HepG2 (cell line): Measurements from ENCODE around the gene HMCN2. TPM values are rescaled to one million over a fixed set of nuclear protein-coding genes. Genes with fewer than 3 reads are reported as not detected.
"Not testable (repeated sequence)": the region's sequence is repeated elsewhere in the genome, so short reads cannot be mapped to it uniquely, and the experiment has no call there.

Experiments used
- ATAC-seq: fragments of 200-7000 bp; cut with Tn5 transposase; 3 replicates; pipeline ENCODE4 v1.9.1; 2020; ENCODE audit warnings: mild to moderate bottlenecking, moderate library complexity
- BruUV-seq: library from RNA; stranded (reverse); fragments of 400-500 nt; replicated peaks from 2 replicates; lab custom pipeline; 2021; lab: Mats Ljungman, UMichigan
- CTCF ChIA-PET: fragments of 300-600 bp; formaldehyde crosslinking; extraction: SDS; loops from one replicate; lab custom pipeline; 2021; ENCODE audit warnings: low total read pairs, inconsistent platforms, low intra/inter-chr PET ratio; lab: Yijun Ruan, JAX
- POLR2A ChIA-PET: fragments of 350-600 bp; sonication (Branson Sonifier 250); formaldehyde crosslinking; loops from one replicate; lab custom pipeline; 2020; ENCODE audit warnings: antibody characterized with exemption, inconsistent platforms; lab: Yijun Ruan, JAX
- DNase-seq: peaks from one replicate; pipeline ENCODE4 v3.0.0-alpha.2; 2015; ENCODE audit warnings: low spot score
- FAIRE-seq: peaks from 3 replicates; lab custom pipeline; 2011; peaks lifted over from hg19 to GRCh38; lab: Jason Lieb, UNC
- H2AFZ ChIP-seq: one replicate; pipeline ENCODE4 v1.6.1; 2011; ENCODE audit warnings: low read length, inconsistent platforms
- H3K27ac ChIP-seq: fragments of 300-600 bp; 3 replicates; pipeline ENCODE4 v1.8.0; 2011; ENCODE audit warnings: mixed run types, mild to moderate bottlenecking, mixed read lengths, low read length, inconsistent platforms; ENCODE audit not compliant: insufficient read depth; ENCODE audit errors: extremely low read length
- H3K27me3 ChIP-seq, 2 experiments: fragments of 200-600 bp in 1 of 2; 2 replicates in 1 of 2; 3 replicates in 1 of 2; pipeline versions ENCODE4 v1.6.0 to v1.8.0; 2011; ENCODE audit warnings: low read length in 2 of 2, mild to moderate bottlenecking in 2 of 2, moderate library complexity in 2 of 2, inconsistent platforms in 1 of 2; ENCODE audit not compliant: insufficient read depth in 2 of 2, control insufficient read depth in 1 of 2
- H3K36me3 ChIP-seq, 2 experiments: fragments of 200-600 bp in 1 of 2; replicated peaks in 1 of 2; 2 replicates in 1 of 2; 3 replicates in 1 of 2; pipeline versions ENCODE4 v1.5.1 to v1.8.0; 2011; ENCODE audit warnings: low read length in 2 of 2, inconsistent platforms in 1 of 2; ENCODE audit not compliant: insufficient read depth in 2 of 2, control insufficient read depth in 1 of 2
- H3K4me1 ChIP-seq: 2 replicates; pipeline ENCODE4 v1.5.1; 2012; ENCODE audit warnings: low read length, inconsistent platforms; ENCODE audit not compliant: insufficient read depth
- H3K4me2 ChIP-seq: 2 replicates; pipeline ENCODE4 v1.6.0; 2011; ENCODE audit warnings: low read depth, low read length, inconsistent platforms
- H3K4me3 ChIP-seq, 3 experiments: fragments of 200-600 bp in 1 of 3; sonication (generic), shearing (Covaris generic) in 1 of 3; replicated peaks in 1 of 3; 2 replicates each; pipeline ENCODE4 v1.5.1; 2011 to 2016; ENCODE audit warnings: low read length in 3 of 3, inconsistent platforms in 2 of 3, low read depth in 2 of 3, mild to moderate bottlenecking in 2 of 3, control low read depth in 1 of 3, mixed read lengths in 1 of 3; ENCODE audit not compliant: insufficient read depth in 1 of 3
- H3K79me2 ChIP-seq: one replicate; pipeline ENCODE4 v1.6.1; 2011; ENCODE audit warnings: low read length, inconsistent platforms; ENCODE audit not compliant: insufficient read depth
- H3K9ac ChIP-seq: 2 replicates; pipeline ENCODE4 v1.6.0; 2011; ENCODE audit warnings: mild to moderate bottlenecking, low read depth, low read length, inconsistent platforms; ENCODE audit not compliant: insufficient read depth
- H3K9me3 ChIP-seq: 2 replicates; pipeline ENCODE4 v1.5.1; 2012; ENCODE audit warnings: mild to moderate bottlenecking, low read length
- H4K20me1 ChIP-seq: 2 replicates; pipeline ENCODE4 v1.6.0; 2011; ENCODE audit warnings: inconsistent platforms, mild to moderate bottlenecking, low read length, moderate library complexity; ENCODE audit not compliant: insufficient read depth
- HMG20B ChIP-seq: conservative IDR thresholded peaks from 2 replicates; pipeline ENCODE4 v1.6.1; 2016; ENCODE audit warnings: missing genetic modification reagents, missing compliant biosample characterization
- JARID2 ChIP-seq: sonication (generic); formaldehyde crosslinking; IDR thresholded peaks from 2 replicates; pipeline ENCODE4 v1.8.1; 2023; ENCODE audit warnings: missing genetic modification reagents, inconsistent platforms; ENCODE audit not compliant: insufficient replicate concordance
- ZNF121 ChIP-seq: sonication (generic); formaldehyde crosslinking; IDR thresholded peaks from 2 replicates; pipeline ENCODE4 v1.5.0; 2020; ENCODE audit warnings: mild to moderate bottlenecking, missing genetic modification reagents
- ZNF629 ChIP-seq: sonication (generic); formaldehyde crosslinking; conservative IDR thresholded peaks from 2 replicates; pipeline ENCODE4 v1.5.0; 2020; ENCODE audit warnings: missing genetic modification reagents
- ZNF768 ChIP-seq: sonication (generic); formaldehyde crosslinking; IDR thresholded peaks from 2 replicates; pipeline ENCODE4 v1.4.0; 2020; ENCODE audit warnings: missing genetic modification reagents
- WGBS: methylation state at CpG from one replicate; pipeline ENCODE4 v1.1.6; 2017; ENCODE audit warnings: low lambda C conversion rate; 5-methylcytosine and 5-hydroxymethylcytosine counted together
- in situ Hi-C: cut with HindIII; loops from 2 replicates; pipeline ENCODE4 v1.10.0; 2017; ENCODE audit warnings: low pct_unique_long_range_greater_than_20kb; ENCODE audit not compliant: extremely low pct_ligation_motif_present
- intact Hi-C: fragments of 100-400 bp; cut with micrococcal nuclease; formaldehyde crosslinking; loops from one replicate; pipeline ENCODE4 v1.10.0; 2022; ENCODE audit not compliant: unreplicated experiment
- polyA plus RNA-seq, 8 experiments: library from polyadenylated mRNA; depleted of rRNA in 3 of 8; stranded (reverse) in 7 of 8; unstranded in 1 of 8; fragments of >200 nt; fragmentation: Illumina TruSeq in 4 of 8; extraction: Trizol in 4 of 8; gene quantifications; 2 replicates each; pipeline versions ENCODE4 v1.2.1 to v1.2.3, GENCODE V29; 2011 to 2016; ENCODE audit warnings: low read depth in 4 of 8, missing spikeins in 1 of 8, mixed read lengths in 1 of 8; ENCODE audit not compliant: insufficient read depth in 1 of 8
- total RNA-seq, 5 experiments: library from RNA; depleted of rRNA; stranded (reverse); fragments of >200 nt; fragmentation: Illumina TruSeq; extraction: Trizol; gene quantifications; 2 replicates each; pipeline ENCODE4 v1.2.3, GENCODE V29; 2016; ENCODE audit warnings: low read depth in 1 of 5

HMCN2 gene
- total and polyA plus RNA-seq, 2 of the 13 experiments (the other 11 are each of a cell fraction or from before 2014, with no cell fraction given) = 0.09 TPM; not detected in 1

- H3K4me2 ChIP-seq, H3K4me3 ChIP-seq, H3K9ac ChIP-seq, FAIRE-seq, H2AFZ ChIP-seq, H3K27me3 ChIP-seq, in situ Hi-C loops, H3K9me3 ChIP-seq, ATAC-seq, H4K20me1 ChIP-seq, CTCF ChIA-PET, intact Hi-C loops, H3K27ac ChIP-seq, H3K4me1 ChIP-seq, DNase-seq, BruUV-seq, H3K79me2 ChIP-seq, H3K36me3 ChIP-seq, POLR2A ChIA-PET: not testable (repeated sequence)
- 44% methylated on average over 8 of the region's 8 CpGs for WGBS
- 0 out of 2 replicates have a peak, but pooled peaks have one; percentile 28 for TF ChIP-seq ZNF121 (CRISPR knock-in tag)
Measured at GRCh38 chr9:130338891-130339290, 73.3 kb downstream of the HMCN2 start.

- no peak overlapping the region for H3K27ac ChIP-seq
- H3K4me1 ChIP-seq = no peaks in the 10 kb centered on the region
- TF ChIP-seq JARID2 (CRISPR knock-in tag) (no peak), ZNF768 (CRISPR knock-in tag) (peak; percentile 94), HMG20B (no peak), ZNF629 (CRISPR knock-in tag) (peak; percentile 61; the same call in 1 of the 2 replicates)
- WGBS = 13% methylated on average over 3 of the region's 4 CpGs
- ChIA-PET CTCF (no interaction called here), POLR2A (no interaction called here)
- in situ Hi-C loops (no loop called here), intact Hi-C loops (no loop called here)
- H3K9ac ChIP-seq = no peak overlapping the region
- H3K79me2 ChIP-seq = no peaks in the 10 kb centered on the region
- no peak overlapping the region for H2AFZ ChIP-seq
- FAIRE-seq = no peak
- DNase-seq = no peak
- no peak overlapping the region for H3K4me2 ChIP-seq
- no TSS peak for BruUV-seq
- H3K9me3 ChIP-seq = no peaks in the 10 kb centered on the region
- H3K36me3 ChIP-seq = no peaks in the 10 kb centered on the region
- no peaks in the 10 kb centered on the region; a peak in 1 of 5 replicates for H3K27me3 ChIP-seq
- ATAC-seq = no peak
- H3K4me3 ChIP-seq = no peak overlapping the region
- H4K20me1 ChIP-seq = no peaks in the 10 kb centered on the region
Measured at GRCh38 chr9:130339306-130339705, 73.7 kb downstream of the HMCN2 start.
